Effector CD4-positive, alpha-beta T cell (primary cell): ENCODE measurements around the gene EYA2.
A peak's percentile ranks its signal among the peaks of the same experiment; 100 is the strongest.

ENCODE experiments used
- DNase-seq: peaks from one replicate; pipeline ENCODE4 v3.0.0-alpha.2; 2020

EYA2 gene

GRCh38 chr20:47215653-47216397 is 321.2 kb downstream of the EYA2 start:
- no peak for DNase-seq

- DNase-seq: no peak
Observed at GRCh38 chr20:47216819-47217410, 322.3 kb downstream of the EYA2 start.

- DNase-seq: no peak
Observed at GRCh38 chr20:47217482-47218446, 323.1 kb downstream of the EYA2 start.

- DNase-seq: peak; percentile 34
Observed at GRCh38 chr20:47220161-47220582, 325.5 kb downstream of the EYA2 start.

- no peak for DNase-seq
Observed at GRCh38 chr20:47221036-47221625, 326.5 kb downstream of the EYA2 start.

- DNase-seq: no peak
Observed at GRCh38 chr20:47222468-47223119, 328.0 kb downstream of the EYA2 start.

- DNase-seq: no peak
Observed at GRCh38 chr20:47223896-47224295, 329.3 kb downstream of the EYA2 start.

GRCh38 chr20:47224300-47224791 is 329.7 kb downstream of the EYA2 start:
- DNase-seq: no peak

GRCh38 chr20:47224857-47225256 is 330.2 kb downstream of the EYA2 start:
- no peak for DNase-seq

- DNase-seq: no peak
Observed at GRCh38 chr20:47225458-47225857, 330.8 kb downstream of the EYA2 start.

GRCh38 chr20:47227119-47227518 is 332.5 kb downstream of the EYA2 start:
- no peak for DNase-seq

GRCh38 chr20:47227576-47227975 is 332.9 kb downstream of the EYA2 start:
- DNase-seq: no peak

GRCh38 chr20:47228654-47229053 is 334.0 kb downstream of the EYA2 start:
- no peak for DNase-seq

- no peak for DNase-seq
Observed at GRCh38 chr20:47230811-47231256, 336.2 kb downstream of the EYA2 start.

GRCh38 chr20:47231382-47232039 is 336.9 kb downstream of the EYA2 start:
- no peak for DNase-seq

GRCh38 chr20:47232518-47232917 is 337.9 kb downstream of the EYA2 start:
- DNase-seq: no peak

- DNase-seq: no peak
Observed at GRCh38 chr20:47233333-47234188, 338.9 kb downstream of the EYA2 start.

- no peak for DNase-seq
Observed at GRCh38 chr20:47235111-47235510, 340.5 kb downstream of the EYA2 start.

- no peak for DNase-seq
Observed at GRCh38 chr20:47235853-47236638, 341.4 kb downstream of the EYA2 start.

- no peak for DNase-seq
Observed at GRCh38 chr20:47236639-47236900, 341.9 kb downstream of the EYA2 start.
